Right cardiac atrium (tissue), 5 donors: ENCODE measurements around the gene DYNLT2. TPM values are rescaled to one million over a fixed set of nuclear protein-coding genes. Genes with fewer than 3 reads are reported as not detected.

Experiments
- ATAC-seq, 2 donors: fragments of 200-7000 bp; cut with Tn5 transposase; one replicate each; pipeline versions ENCODE4 v1.8.0 to v1.9.1; 2020; ENCODE audit warnings: moderate library complexity in 2 of 2, mild to moderate bottlenecking in 1 of 2
- DNase-seq, 3 donors: peaks; one replicate each; pipeline ENCODE4 v3.0.0-alpha.2; 2020
- H3K27ac ChIP-seq: one replicate; pipeline ENCODE4 v1.5.1; 2013; ENCODE audit warnings: mild to moderate bottlenecking, low read length, control low read depth, moderate library complexity
- H3K27me3 ChIP-seq: one replicate; pipeline ENCODE4 v1.6.1; 2013; ENCODE audit not compliant: control insufficient read depth, insufficient read depth
- H3K4me1 ChIP-seq: one replicate; pipeline ENCODE4 v1.6.1; 2013; ENCODE audit warnings: low read length; ENCODE audit not compliant: control insufficient read depth, insufficient read depth
- H3K4me3 ChIP-seq: one replicate; pipeline ENCODE4 v1.5.1; 2013; ENCODE audit warnings: low read length, control low read depth
- H3K9me3 ChIP-seq: one replicate; pipeline ENCODE4 v1.6.1; 2013; ENCODE audit warnings: low read length; ENCODE audit not compliant: control insufficient read depth
- WGBS: extraction: QIAGEN DNeasy Blood & Tissue Kit; methylation state at CpG from one replicate; pipeline ENCODE4 v1.1.7; 2013; 5-methylcytosine and 5-hydroxymethylcytosine counted together
- intact Hi-C, 4 donors: fragments of 100-400 bp; cut with DNase I; formaldehyde crosslinking; loops; one replicate each; pipeline versions ENCODE4 v1.11.0 to v1.14.0; 2022 to 2023
- polyA plus RNA-seq: library from polyadenylated mRNA; stranded (reverse); fragments of 200-250 nt; gene quantifications from one replicate; pipeline ENCODE4 v1.2.3, GENCODE V29; 2013
- total RNA-seq, 4 donors: library from RNA; stranded (reverse); fragmentation: NEBNext Ultra II Directional; extraction: Animal tissue kit (Norgen Biotek cat#: 25700); gene quantifications; one replicate each; pipeline ENCODE4 v1.2.1, GENCODE V29; 2021
- donor health status: healthy with polysubstance abuse.
- donor health status: DM: no; HTN: yes; CAD: no.
- donor health status: DM: no; HTN: no; CAD: no.
- donor health status: DM: no; HTN: yes; CAD: no; lungs with severe emphysema.
- donor health status: DM: yes; HTN: yes; CAD: no.

DYNLT2 gene
- total and polyA plus RNA-seq, 5 donors: 0.77 to 1.2 (median 1.0) TPM

DNA sequence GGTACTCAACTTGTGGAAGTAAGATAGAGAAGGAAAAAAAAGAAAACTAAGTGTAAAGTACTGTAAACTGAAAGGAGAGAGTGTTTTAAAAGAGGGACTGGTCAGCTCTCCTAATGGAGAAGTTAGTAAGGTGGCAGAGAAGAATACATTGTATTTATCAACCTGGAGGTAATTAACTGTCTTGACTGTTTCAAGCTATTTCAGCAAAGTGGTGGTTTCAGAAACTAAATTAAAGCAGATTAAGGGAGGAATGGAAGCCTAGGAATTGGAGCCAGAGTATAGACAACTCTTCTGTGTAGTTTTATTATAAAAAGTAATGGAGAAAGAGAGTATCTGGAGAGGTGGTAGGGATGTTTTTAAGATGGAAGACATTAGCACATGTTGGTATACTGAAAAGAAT lies 24.4 kb downstream of the DYNLT2 start:
- H3K27me3 ChIP-seq: no peaks in the 10 kb centered on the region
- no peak overlapping the region for H3K4me3 ChIP-seq
- no peaks in the 10 kb centered on the region for H3K4me1 ChIP-seq
- intact Hi-C loops: no loop called here
- ATAC-seq (no peak), DNase-seq (no peak)
- no peaks in the 10 kb centered on the region for H3K9me3 ChIP-seq
- no peak overlapping the region for H3K27ac ChIP-seq

DNA sequence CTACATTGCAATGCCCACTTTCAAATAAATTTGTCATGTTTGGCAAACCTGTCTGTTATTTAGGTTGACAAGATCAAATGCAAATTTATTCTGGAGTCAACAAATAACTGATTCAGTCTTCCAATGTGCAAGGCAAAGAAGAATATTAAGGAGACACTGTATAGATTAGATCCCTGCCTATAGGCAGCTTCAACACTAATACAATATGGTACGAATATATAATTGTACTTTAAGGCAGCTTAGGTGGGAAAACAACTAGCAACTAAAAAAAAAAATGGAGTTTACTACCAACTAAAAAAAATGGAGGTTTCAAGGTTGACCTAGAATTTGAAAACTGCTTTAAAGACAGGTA lies 25.3 kb downstream of the DYNLT2 start:
- Histone ChIP-seq H3K27ac (no peak overlapping the region), H3K27me3 (no peaks in the 10 kb centered on the region), H3K9me3 (no peaks in the 10 kb centered on the region), H3K4me1 (no peaks in the 10 kb centered on the region), H3K4me3 (no peak overlapping the region)
- ATAC-seq (no peak), DNase-seq (no peak)
- WGBS: 98% methylated on average over 1 of the region's 1 CpG
- intact Hi-C loops: no loop called here

DNA sequence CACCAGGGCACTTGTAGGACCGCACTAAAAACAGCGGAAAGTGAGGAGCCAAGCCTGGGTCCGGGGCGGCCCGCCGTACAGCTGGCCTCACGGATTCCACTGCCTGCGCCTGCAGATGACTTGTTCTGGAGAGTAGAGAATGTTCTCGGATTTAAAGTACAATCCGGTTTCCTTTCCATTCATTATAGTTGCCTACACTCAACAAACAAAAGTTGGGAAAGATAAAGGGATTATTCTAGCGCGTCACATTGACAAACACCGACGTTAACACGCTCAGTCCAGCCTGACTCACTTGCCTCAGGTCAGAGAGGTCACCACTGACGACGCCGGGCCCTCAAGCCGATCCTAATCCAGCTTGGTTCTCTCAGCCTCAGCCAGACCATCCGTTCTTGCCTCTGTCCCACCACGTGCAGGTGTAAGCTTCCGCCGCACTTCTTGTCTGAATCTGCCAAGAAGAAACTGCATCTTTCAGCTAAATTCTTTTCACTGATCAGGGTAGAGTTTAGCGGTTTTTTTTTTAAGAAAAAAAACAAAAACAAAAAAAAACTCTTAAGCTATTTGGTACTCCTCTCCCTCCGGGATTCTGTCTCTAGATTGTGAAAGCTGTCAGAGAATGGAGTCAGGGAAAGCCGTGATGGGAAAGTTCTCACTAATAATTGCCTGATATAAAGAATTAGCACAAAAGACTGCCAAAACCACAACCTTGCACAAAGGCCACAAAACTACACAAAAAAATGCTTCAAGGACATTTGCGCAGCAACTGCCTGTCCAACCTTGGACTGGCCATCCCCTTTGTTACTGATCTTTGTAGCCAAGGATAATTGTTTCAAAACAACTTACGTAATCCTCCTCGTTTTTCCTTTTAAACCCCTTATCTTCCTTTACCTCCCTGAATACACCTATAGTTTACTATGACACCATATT lies 26.0 kb downstream of the DYNLT2 start:
- peak overlapping the region; percentile 52 for H3K27ac ChIP-seq
- H3K4me1 ChIP-seq: no peaks in the 10 kb centered on the region
- peak overlapping the region; percentile 97 for H3K4me3 ChIP-seq
- 26% methylated on average over 29 of the region's 29 CpGs for WGBS
- ATAC-seq (peak; percentile 49 to 82), DNase-seq (peak; percentile 64 to 72 (median 69))
- no peaks in the 10 kb centered on the region for H3K9me3 ChIP-seq
- no peaks in the 10 kb centered on the region for H3K27me3 ChIP-seq
- intact Hi-C loops: no loop called here

DNA sequence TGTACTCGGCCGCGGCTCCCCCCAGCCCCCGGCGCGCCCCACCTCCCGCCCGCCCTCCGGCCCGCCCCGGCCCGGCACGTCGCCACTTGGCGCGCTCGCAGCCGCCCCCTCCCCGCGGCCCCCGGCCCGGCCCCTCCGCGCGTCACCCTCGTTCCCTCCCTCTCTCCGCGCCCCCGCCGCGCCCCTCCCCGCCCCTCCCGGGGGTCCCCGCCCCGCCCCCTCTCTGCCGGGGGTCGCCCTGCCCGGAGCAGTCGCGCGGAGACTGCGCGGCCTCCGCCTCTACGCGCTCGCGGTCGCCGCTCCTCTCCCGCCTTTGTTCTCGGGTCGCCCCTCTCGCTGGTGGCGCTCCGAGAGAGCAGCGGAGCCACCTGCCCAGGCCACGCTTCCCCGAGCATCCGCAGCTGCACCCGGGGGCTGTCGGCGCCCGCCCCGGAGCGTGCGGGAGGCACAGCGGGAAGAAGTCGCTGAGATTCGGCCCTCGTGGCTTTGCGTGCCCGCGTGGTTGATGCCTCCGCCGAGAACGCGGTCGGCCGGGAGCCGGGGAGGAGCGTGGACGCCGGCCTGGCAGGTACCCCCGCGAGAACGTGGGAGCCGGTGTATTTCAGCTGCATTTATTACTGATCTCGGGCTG lies 26.8 kb downstream of the DYNLT2 start, which contains the start of gene PHF10:
Gene PHF10 (minus strand): TSS at position 7 of the 631 bp plus-strand sequence. CDS start 569 bp downstream, outside the sequence.
- peak; percentile 56 to 86 (median 80) for DNase-seq
- Histone ChIP-seq H3K4me3 (peak within 1 kb of the TSS; percentile 97), H3K9me3 (no peaks in the 10 kb centered on the region), H3K4me1 (no peaks in the 10 kb centered on the region), H3K27me3 (no peaks in the 10 kb centered on the region), H3K27ac (peak within 1 kb of the TSS; percentile 100)
- peak; percentile 59 to 64 for ATAC-seq
- WGBS: under 1% methylated on average over 88 of the region's 89 CpGs
- intact Hi-C loops: no loop called here

DNA sequence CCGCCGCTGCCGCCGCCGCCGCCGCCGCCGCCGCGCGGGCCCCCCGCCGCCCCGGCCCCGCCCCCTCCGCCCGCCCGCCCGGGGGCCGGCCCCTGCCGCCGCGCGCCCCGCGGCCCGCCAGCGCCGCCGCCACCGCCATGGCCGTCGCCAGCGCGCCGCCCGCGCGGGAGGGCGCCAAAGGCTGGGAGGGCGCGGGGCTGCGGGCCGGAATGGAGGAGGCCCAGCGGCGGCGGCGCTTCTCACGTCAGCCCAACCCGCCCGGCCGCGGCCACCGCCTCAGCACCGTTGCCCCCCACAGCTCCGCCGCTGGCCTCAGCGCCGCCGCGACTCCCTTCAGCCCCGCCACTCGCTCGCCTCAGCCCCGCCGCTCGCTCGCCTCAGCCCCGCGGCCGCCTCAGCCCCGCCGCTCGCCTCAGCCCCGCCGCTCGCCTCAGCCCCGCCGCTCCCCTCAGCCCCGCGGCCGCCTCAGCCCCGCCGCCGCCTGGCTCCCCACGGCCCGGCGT lies 27.3 kb downstream of the DYNLT2 start:
- no peaks in the 10 kb centered on the region for H3K9me3 ChIP-seq
- peak overlapping the region; percentile 97 for H3K4me3 ChIP-seq
- peak; percentile 1 to 23 for ATAC-seq
- 1% methylated on average over 87 of the region's 89 CpGs for WGBS
- H3K4me1 ChIP-seq: no peaks in the 10 kb centered on the region
- H3K27me3 ChIP-seq: no peaks in the 10 kb centered on the region
- peak overlapping the region; percentile 100 for H3K27ac ChIP-seq
- intact Hi-C loops: no loop called here
- peak in 2 of 3 donors; percentile 36 to 79 for DNase-seq

DNA sequence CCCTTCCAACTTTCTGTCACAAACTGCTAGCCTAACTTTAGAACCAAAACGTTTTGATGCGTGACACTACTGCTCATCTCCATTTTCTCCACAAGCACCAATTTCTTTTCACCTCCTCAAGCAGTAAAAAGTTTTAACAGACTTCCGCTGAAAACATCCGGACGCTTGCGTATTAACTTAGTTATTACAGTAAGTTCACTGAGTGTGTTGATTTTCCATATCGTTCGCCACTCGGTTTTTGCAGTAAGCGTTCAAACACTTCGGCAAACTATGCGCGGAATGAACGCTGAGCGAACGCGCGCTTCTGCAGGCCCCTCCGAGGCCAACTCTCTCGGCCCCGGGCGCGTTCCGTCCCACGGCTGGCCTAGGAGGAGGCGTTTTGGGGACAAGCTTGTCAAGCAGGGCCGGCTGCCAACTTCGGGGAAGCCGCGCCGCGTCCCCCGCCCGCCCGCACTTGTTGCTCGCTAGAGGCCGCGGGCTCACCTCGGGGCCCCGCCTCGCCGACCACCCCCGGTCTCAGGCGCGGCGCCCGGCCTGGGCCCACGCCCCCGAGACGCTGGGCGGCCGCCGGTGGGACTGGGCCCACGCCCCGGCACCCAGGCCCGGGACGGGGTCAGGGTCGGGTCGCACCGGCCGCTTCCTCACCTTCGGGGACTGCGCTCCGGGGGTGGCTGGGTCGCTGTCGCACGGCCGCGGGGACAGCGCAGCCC lies 28.0 kb downstream of the DYNLT2 start:
- intact Hi-C loops: no loop called here

DNA sequence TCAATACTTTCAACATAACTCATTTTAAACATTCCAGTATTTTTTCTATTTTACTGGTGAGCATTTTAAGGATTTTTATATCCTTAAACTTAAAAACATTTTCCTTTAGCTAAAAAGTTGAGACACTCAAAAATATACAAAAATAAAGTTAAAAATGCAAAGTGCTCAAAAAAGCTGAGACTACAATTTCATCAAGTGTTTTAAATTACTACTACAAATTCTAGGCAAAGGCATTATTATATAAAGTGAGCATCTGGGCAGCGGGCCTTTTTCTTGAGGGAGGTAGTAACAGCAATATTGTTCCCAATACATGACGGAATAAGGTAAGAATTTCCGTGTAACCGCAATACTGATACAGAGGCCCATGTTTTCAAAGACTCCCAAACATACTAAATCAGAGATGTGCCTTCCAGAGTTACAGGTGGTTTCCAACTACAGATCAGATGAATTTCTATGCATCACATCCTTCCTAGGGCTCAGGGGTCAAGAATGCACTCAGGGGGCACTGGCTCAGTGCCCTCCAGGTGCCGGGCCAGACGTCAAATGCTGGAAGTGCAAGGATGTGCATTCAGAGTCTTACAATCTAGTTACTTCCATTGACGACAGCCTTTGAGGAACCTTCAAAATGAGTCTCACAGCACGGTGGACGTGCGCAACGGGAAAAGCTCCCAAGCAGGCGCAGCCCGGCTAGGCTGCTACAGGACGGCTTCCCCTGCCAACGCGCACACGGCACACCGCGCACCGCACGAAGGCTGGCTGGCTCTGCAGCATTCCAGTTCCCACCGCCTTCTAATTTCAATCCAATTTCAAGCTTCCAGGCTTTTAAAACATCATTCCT lies 28.8 kb downstream of the DYNLT2 start:
- H3K4me1 ChIP-seq: no peaks in the 10 kb centered on the region
- H3K27ac ChIP-seq: peak overlapping the region; percentile 92
- H3K27me3 ChIP-seq: no peaks in the 10 kb centered on the region
- DNase-seq (peak; percentile 30 to 78 (median 71)), ATAC-seq (peak; percentile 67)
- 3% methylated on average over 22 of the region's 22 CpGs for WGBS
- intact Hi-C loops: no loop called here
- H3K4me3 ChIP-seq: peak overlapping the region; percentile 97
- no peaks in the 10 kb centered on the region for H3K9me3 ChIP-seq

More for the DNA sequence above, 28.0 kb downstream of the DYNLT2 start:
- H3K27ac ChIP-seq: peak overlapping the region; percentile 92
- WGBS: under 1% methylated on average over 67 of the region's 70 CpGs
- peak; percentile 84 to 94 (median 93) for DNase-seq
- H3K9me3 ChIP-seq: no peaks in the 10 kb centered on the region
- peak; percentile 77 to 85 for ATAC-seq
- H3K4me3 ChIP-seq: peak overlapping the region; percentile 97
- no peaks in the 10 kb centered on the region for H3K27me3 ChIP-seq
- no peaks in the 10 kb centered on the region for H3K4me1 ChIP-seq

DNA sequence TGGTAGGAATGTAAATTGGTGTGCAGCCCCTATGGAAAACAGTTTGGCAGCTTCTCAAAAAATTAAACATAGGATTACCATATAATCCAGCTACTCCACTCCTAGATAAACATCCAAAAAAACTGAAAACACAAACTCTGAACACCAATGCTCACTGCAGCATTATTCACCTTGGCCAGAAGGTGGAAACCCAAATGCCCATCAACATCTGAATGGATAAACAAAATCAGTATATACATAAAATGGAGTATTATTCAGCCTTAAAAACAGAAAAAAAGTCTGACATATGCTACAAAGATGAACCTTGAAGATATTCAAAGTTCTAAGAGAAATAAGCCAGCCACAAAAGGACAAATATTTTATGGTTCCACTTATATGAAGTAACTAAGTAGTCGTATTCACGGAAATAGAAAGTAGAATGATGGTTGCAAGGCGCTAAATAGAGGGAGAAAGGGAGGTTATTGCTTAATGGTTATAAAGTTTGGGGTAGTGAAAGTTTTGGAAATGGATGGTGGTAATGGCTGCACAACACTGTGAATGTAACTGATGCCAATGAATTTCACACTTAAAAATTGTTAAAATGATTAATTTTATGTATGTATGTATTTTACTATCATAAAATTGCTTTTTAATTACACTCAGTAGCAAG lies 31.0 kb downstream of the DYNLT2 start:
- H3K4me1 ChIP-seq: no peaks in the 10 kb centered on the region
- intact Hi-C loops: no loop called here
- H3K4me3 ChIP-seq: no peak overlapping the region
- no peak for DNase-seq
- H3K27me3 ChIP-seq: no peaks in the 10 kb centered on the region
- 93% methylated on average over 3 of the region's 3 CpGs for WGBS
- H3K27ac ChIP-seq: no peak overlapping the region
- no peak for ATAC-seq
- no peaks in the 10 kb centered on the region for H3K9me3 ChIP-seq

DNA sequence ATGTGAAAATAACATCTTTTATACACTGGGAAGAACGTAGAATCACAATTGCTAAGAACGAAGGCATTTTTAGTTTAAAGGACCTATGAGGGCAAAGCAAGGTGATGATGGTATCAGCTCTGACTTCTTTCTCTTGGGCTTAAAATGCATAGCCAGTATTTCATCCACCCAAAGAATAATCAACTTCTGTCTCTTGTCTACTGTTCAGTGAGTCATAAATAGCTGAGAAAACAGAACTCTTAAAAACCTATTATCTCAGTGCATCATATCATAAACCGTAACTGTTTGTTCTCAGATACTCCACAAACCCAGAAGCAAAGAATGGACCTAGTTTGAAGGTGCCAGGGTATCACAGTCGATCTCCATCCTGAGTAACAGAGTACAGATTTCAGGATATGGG lies 32.3 kb downstream of the DYNLT2 start:
- Histone ChIP-seq H3K9me3 (no peaks in the 10 kb centered on the region), H3K4me3 (no peak overlapping the region), H3K4me1 (no peaks in the 10 kb centered on the region), H3K27ac (no peak overlapping the region), H3K27me3 (no peaks in the 10 kb centered on the region)
- intact Hi-C loops: no loop called here
- DNase-seq (no peak), ATAC-seq (no peak)
- 88% methylated on average over 4 of the region's 4 CpGs for WGBS

DNA sequence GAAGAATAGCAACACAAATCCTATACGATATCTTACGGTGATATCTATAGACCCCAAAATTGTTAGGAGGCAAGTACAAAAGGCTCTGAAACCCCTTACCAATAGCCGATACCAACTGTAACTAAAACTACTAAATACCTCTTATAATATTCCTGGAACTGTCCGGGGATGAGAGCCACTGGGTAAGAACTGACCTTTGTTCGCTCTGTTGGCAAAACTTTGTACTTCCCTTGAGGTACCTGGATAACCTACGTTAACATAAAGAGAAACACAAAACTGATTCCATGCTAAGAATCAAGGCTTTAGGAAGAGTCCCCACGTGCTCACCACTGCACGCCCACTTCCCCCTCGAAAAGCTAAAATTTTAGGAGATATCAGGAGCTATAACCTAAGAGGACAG lies 36.8 kb downstream of the DYNLT2 start:
- no peak for DNase-seq
- intact Hi-C loops: no loop called here
- ATAC-seq: no peak
- Histone ChIP-seq H3K4me1 (no peaks in the 10 kb centered on the region), H3K4me3 (no peak overlapping the region), H3K27me3 (no peaks in the 10 kb centered on the region), H3K9me3 (no peaks in the 10 kb centered on the region), H3K27ac (no peak overlapping the region)
- 93% methylated on average over 9 of the region's 9 CpGs for WGBS
